IPS-20b (cell line): ENCODE measurements around the gene STX11.

Experiments
- H3K27ac ChIP-seq: one replicate; pipeline ENCODE4 v1.5.1; 2013; ENCODE audit warnings: low read length
- H3K27me3 ChIP-seq: 2 replicates; pipeline ENCODE4 v1.6.1; 2013; ENCODE audit warnings: mild to moderate bottlenecking, low read length, inconsistent platforms; ENCODE audit not compliant: insufficient read depth
- H3K36me3 ChIP-seq: 2 replicates; pipeline ENCODE4 v1.6.1; 2013; ENCODE audit warnings: low read depth, mild to moderate bottlenecking, inconsistent platforms, low read length, moderate library complexity; ENCODE audit not compliant: insufficient read depth
- H3K4me1 ChIP-seq: 2 replicates; pipeline ENCODE4 v1.6.1; 2013; ENCODE audit warnings: mild to moderate bottlenecking, control low read depth, inconsistent platforms, low read length, moderate library complexity; ENCODE audit not compliant: insufficient read depth
- H3K4me3 ChIP-seq: 2 replicates; pipeline ENCODE4 v1.5.1; 2013; ENCODE audit warnings: mild to moderate bottlenecking, low read length, inconsistent platforms
- H3K9ac ChIP-seq: 2 replicates; pipeline ENCODE4 v1.6.1; 2013; ENCODE audit warnings: low read depth, mild to moderate bottlenecking, inconsistent platforms, low read length, moderate library complexity
- H3K9me3 ChIP-seq: 2 replicates; pipeline ENCODE4 v1.6.1; 2013; ENCODE audit warnings: mild to moderate bottlenecking, low read depth, low read length, inconsistent platforms; ENCODE audit not compliant: insufficient read depth

Gene STX11

GRCh38 chr6:144149894-144150709 is at the start of gene STX11:
STX11 (plus strand) TSS chr6:144150517; CDS start chr6:144186628, 36,111 bp downstream.
- Histone ChIP-seq H3K27me3 (peaks cover 63% of the 10 kb centered on the region), H3K27ac (no peak within 1 kb of the TSS), H3K9ac (no peak within 1 kb of the TSS), H3K4me3 (peak within 1 kb of the TSS; percentile 80), H3K36me3 (no peaks in the 10 kb centered on the region), H3K4me1 (0 out of 2 replicates have a peak, but pooled peaks cover 2% of the 10 kb centered on the region), H3K9me3 (no peaks in the 10 kb centered on the region)

- no peaks in the 10 kb centered on the region for H3K36me3 ChIP-seq
- H3K4me1 ChIP-seq = no peaks in the 10 kb centered on the region
- no peaks in the 10 kb centered on the region for H3K27me3 ChIP-seq
- no peak overlapping the region for H3K27ac ChIP-seq
- no peak overlapping the region for H3K9ac ChIP-seq
- no peaks in the 10 kb centered on the region for H3K9me3 ChIP-seq
- H3K4me3 ChIP-seq = no peak overlapping the region
Measured at GRCh38 chr6:144103026-144103563, 47.2 kb upstream of the STX11 start.

- Histone ChIP-seq H3K9ac (no peak overlapping the region), H3K36me3 (no peaks in the 10 kb centered on the region), H3K27me3 (no peaks in the 10 kb centered on the region), H3K9me3 (no peaks in the 10 kb centered on the region), H3K27ac (no peak overlapping the region), H3K4me3 (no peak overlapping the region), H3K4me1 (no peaks in the 10 kb centered on the region)
Measured at GRCh38 chr6:144104488-144104887, 45.8 kb upstream of the STX11 start.

DNA sequence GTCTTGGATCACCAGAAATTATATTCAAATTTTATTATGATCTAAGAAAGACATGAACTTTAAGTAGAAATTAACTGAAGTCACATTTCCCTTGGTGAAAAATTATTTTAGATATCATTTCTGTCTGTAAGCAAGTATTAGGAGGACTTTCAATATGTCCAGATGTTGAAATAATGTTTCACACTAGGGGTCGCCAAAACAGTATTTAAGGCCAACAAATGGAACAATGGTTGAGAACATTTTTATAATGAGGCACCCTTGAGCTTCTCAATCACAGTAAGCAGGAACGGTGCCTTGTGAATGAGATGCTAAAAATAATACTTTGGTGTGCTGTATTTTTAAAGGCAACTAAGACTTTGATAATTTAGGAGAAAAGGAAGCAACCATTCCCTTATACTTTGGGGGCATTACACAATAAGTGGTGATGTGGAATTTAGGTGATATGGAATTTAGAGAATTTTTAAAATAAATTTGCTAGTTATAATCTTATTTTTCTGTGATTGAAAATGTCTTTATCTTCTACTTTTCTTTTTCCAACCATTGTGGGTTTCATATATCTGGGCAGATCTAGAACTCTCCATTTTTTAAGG is 45.3 kb upstream of the STX11 start:
- Histone ChIP-seq H3K9me3 (no peaks in the 10 kb centered on the region), H3K36me3 (no peaks in the 10 kb centered on the region), H3K27me3 (no peaks in the 10 kb centered on the region), H3K27ac (no peak overlapping the region), H3K9ac (no peak overlapping the region), H3K4me1 (no peaks in the 10 kb centered on the region), H3K4me3 (no peak overlapping the region)

- Histone ChIP-seq H3K9ac (no peak overlapping the region), H3K27ac (no peak overlapping the region), H3K36me3 (no peaks in the 10 kb centered on the region)
Measured at GRCh38 chr6:144106206-144106605, 44.1 kb upstream of the STX11 start.

DNA sequence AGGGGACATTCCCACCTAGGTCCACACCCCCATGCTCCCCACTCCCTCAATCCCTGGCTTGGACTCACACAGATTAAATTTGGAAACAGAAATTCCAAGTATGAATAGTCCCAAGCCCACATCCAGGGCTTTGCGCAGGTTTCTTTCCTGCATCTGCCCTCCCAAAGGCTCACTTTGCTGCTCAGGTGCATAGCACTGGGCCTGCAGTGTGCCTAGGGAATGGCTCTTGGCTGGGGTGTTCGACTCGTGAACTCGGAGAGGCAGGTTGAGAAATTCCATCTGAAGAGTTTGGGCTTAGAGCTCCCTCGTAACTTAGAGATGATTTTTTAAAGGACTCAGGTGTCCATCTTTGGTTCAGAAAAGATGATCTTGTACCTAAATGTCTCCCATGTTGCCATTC is 40.1 kb upstream of the STX11 start:
- Histone ChIP-seq H3K4me3 (no peak overlapping the region), H3K9me3 (no peaks in the 10 kb centered on the region), H3K27ac (no peak overlapping the region), H3K27me3 (no peaks in the 10 kb centered on the region), H3K36me3 (no peaks in the 10 kb centered on the region), H3K4me1 (no peaks in the 10 kb centered on the region), H3K9ac (no peak overlapping the region)

More at GRCh38 chr6:144106206-144106605, 44.1 kb upstream of the STX11 start:
- H3K4me1 ChIP-seq = no peaks in the 10 kb centered on the region
- no peaks in the 10 kb centered on the region for H3K9me3 ChIP-seq
- H3K4me3 ChIP-seq = no peak overlapping the region
- H3K27me3 ChIP-seq = no peaks in the 10 kb centered on the region

- no peaks in the 10 kb centered on the region for H3K27me3 ChIP-seq
- H3K9ac ChIP-seq = no peak overlapping the region
- H3K9me3 ChIP-seq = no peaks in the 10 kb centered on the region
- no peaks in the 10 kb centered on the region for H3K36me3 ChIP-seq
- H3K4me1 ChIP-seq = no peaks in the 10 kb centered on the region
- H3K27ac ChIP-seq = no peak overlapping the region
- H3K4me3 ChIP-seq = no peak overlapping the region
Measured at GRCh38 chr6:144113366-144113765, 37.0 kb upstream of the STX11 start.

DNA sequence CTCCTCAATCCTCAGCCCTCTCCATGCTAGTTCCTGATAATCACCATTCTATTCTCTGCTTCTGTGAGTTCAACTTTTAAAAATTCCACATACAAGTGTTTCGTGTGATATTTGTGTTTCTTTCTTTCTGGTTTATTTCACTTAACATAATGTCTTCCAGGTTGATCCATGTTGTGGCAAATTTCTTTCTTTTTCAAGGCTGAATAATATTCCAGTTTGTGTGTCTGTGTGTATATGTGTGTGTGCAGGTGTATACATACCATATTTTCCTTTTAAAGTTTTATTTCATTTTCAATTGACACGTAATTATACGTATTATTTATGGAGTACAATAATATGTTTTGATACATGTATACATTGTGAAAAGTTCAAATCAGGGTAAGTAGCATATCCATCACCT is 35.1 kb upstream of the STX11 start:
- no peak overlapping the region for H3K4me3 ChIP-seq
- H3K9me3 ChIP-seq = no peaks in the 10 kb centered on the region
- no peaks in the 10 kb centered on the region for H3K36me3 ChIP-seq
- no peak overlapping the region for H3K27ac ChIP-seq
- no peaks in the 10 kb centered on the region for H3K4me1 ChIP-seq
- H3K27me3 ChIP-seq = no peaks in the 10 kb centered on the region
- H3K9ac ChIP-seq = no peak overlapping the region

DNA sequence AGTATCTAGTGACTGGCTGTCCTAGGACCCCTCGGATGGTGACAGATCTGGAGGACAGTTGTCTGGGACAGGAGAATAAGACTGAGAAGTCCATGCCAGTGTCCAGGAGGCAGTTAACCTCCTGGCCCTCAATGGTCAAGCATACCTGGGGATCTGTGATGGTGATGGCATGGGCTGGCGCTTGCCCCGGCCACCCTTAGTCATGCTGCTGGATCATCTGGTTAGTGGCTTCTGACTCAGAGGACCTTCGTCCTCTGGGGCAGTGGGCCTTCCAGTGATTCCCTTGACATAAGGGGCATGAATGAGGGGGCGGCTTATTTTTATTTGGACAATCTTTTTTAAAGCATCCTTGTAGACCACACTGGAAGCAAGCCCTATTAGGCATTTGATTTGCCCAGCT is 30.9 kb upstream of the STX11 start:
- Histone ChIP-seq H3K4me3 (no peak overlapping the region), H3K36me3 (no peaks in the 10 kb centered on the region), H3K9ac (no peak overlapping the region), H3K27ac (no peak overlapping the region), H3K4me1 (no peaks in the 10 kb centered on the region), H3K27me3 (no peaks in the 10 kb centered on the region), H3K9me3 (no peaks in the 10 kb centered on the region)

GRCh38 chr6:144122861-144123260 is 27.5 kb upstream of the STX11 start:
- Histone ChIP-seq H3K4me3 (no peak overlapping the region), H3K4me1 (no peaks in the 10 kb centered on the region), H3K36me3 (no peaks in the 10 kb centered on the region), H3K27me3 (no peaks in the 10 kb centered on the region), H3K9me3 (no peaks in the 10 kb centered on the region), H3K27ac (no peak overlapping the region), H3K9ac (no peak overlapping the region)

DNA sequence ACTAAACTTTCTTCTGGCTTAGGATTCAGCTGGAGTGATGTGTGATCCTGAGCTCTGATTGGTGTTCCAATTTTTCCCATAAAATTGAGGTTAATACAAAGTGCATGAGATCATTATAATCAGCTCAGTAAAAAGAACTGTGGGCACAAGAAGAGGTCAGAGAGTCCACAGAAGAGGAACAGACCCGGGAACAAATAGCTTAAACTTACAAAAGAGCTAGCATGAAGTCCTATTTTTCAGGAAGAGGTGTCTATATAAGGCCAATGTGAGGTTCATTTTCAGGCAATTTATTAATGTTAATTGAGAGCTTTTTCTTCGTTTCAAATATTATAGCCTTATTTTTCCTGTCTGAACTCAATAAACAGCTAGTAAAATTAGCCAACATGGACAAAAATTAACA is 26.9 kb upstream of the STX11 start:
- Histone ChIP-seq H3K9me3 (no peaks in the 10 kb centered on the region), H3K36me3 (no peaks in the 10 kb centered on the region), H3K27ac (no peak overlapping the region), H3K4me1 (no peaks in the 10 kb centered on the region), H3K9ac (no peak overlapping the region), H3K27me3 (no peaks in the 10 kb centered on the region), H3K4me3 (no peak overlapping the region)

- Histone ChIP-seq H3K9me3 (no peaks in the 10 kb centered on the region), H3K27me3 (no peaks in the 10 kb centered on the region), H3K4me3 (no peak overlapping the region), H3K36me3 (no peaks in the 10 kb centered on the region), H3K4me1 (no peaks in the 10 kb centered on the region), H3K9ac (no peak overlapping the region), H3K27ac (no peak overlapping the region)
Measured at GRCh38 chr6:144123836-144124235, 26.5 kb upstream of the STX11 start.
